Inflammatory macrophage treated with lipopolysaccharide for 1 hour (primary cell): ENCODE data around the gene STRIP1.
"Not testable (repeated sequence)": the region's sequence is repeated elsewhere in the genome, so short reads cannot be mapped to it uniquely, and the experiment has no call there.

Experiments used
- DNase-seq, 2 donors: peaks; one replicate each; pipeline ENCODE4 v3.0.0-alpha.2; 2020 to 2022

The STRIP1 gene

GRCh38 chr1:110011527-110012041 lies 22.8 kb upstream of the STRIP1 start:
- DNase-seq = peak; percentile 65 to 73

- peak; percentile 75 to 81 for DNase-seq
Measured at GRCh38 chr1:110012100-110012780, 22.2 kb upstream of the STRIP1 start.

- no peak for DNase-seq
Measured at GRCh38 chr1:110017792-110018191, 16.6 kb upstream of the STRIP1 start.

GRCh38 chr1:110018396-110018795 lies 16.0 kb upstream of the STRIP1 start:
- no peak for DNase-seq

- no peak for DNase-seq
Measured at GRCh38 chr1:110019770-110020169, 14.7 kb upstream of the STRIP1 start.

- DNase-seq = no peak
Measured at GRCh38 chr1:110021285-110021684, 13.1 kb upstream of the STRIP1 start.

- no peak for DNase-seq
Measured at GRCh38 chr1:110024613-110025012, 9.8 kb upstream of the STRIP1 start.

- DNase-seq = not testable (repeated sequence)
Measured at GRCh38 chr1:110030687-110031086, 3.7 kb upstream of the STRIP1 start.

- no peak for DNase-seq
Measured at GRCh38 chr1:110032327-110032726, 2.1 kb upstream of the STRIP1 start.

- no peak for DNase-seq
Measured at GRCh38 chr1:110033421-110033820, 1.0 kb upstream of the STRIP1 start.

GRCh38 chr1:110034040-110034450 lies 379 bp upstream of the STRIP1 start:
- DNase-seq = no peak

GRCh38 chr1:110035236-110035752 lies 870 bp downstream of the STRIP1 start:
- DNase-seq = no peak

GRCh38 chr1:110038271-110038670 lies 3.8 kb downstream of the STRIP1 start:
- no peak for DNase-seq

GRCh38 chr1:110039641-110040040 lies 5.2 kb downstream of the STRIP1 start:
- DNase-seq = no peak

GRCh38 chr1:110040548-110040947 lies 6.1 kb downstream of the STRIP1 start:
- DNase-seq = peak in 1 of 2 donors; percentile 69

- DNase-seq = no peak
Measured at GRCh38 chr1:110043016-110043415, 8.6 kb downstream of the STRIP1 start.

- DNase-seq = no peak
Measured at GRCh38 chr1:110047463-110047862, 13.0 kb downstream of the STRIP1 start.

GRCh38 chr1:110048240-110048639 lies 13.8 kb downstream of the STRIP1 start:
- no peak for DNase-seq

- no peak for DNase-seq
Measured at GRCh38 chr1:110048923-110049601, 14.6 kb downstream of the STRIP1 start.

GRCh38 chr1:110049801-110050601 lies 15.6 kb downstream of the STRIP1 start:
- no peak for DNase-seq

GRCh38 chr1:110050602-110051261 lies 16.3 kb downstream of the STRIP1 start:
- DNase-seq = no peak

- DNase-seq = no peak
Measured at GRCh38 chr1:110051262-110051648, 16.8 kb downstream of the STRIP1 start.
